ENCODE data around the gene SPATA16.

The SPATA16 gene

GRCh38 chr3:172958565-172958964 is 182.5 kb downstream of the SPATA16 start:
- no peak overlapping the region for H3K27ac ChIP-seq
- no peak for TF ChIP-seq CTCF (conservative IDR thresholded peaks at IDR 0.05; ENCODE audit: low read depth)
- ChIA-PET CTCF (no interaction called here), POLR2A (ENCODE audit: low non-redundant PET) (no interaction called here)
- no peak for DNase-seq (ENCODE audit: low spot score)

GRCh38 chr3:172953571-172953970 is 187.5 kb downstream of the SPATA16 start:
- ChIA-PET CTCF (no interaction called here), POLR2A (ENCODE audit: low non-redundant PET) (no interaction called here)
- no peak overlapping the region for H3K27ac ChIP-seq
- TF ChIP-seq CTCF (conservative IDR thresholded peaks at IDR 0.05; ENCODE audit: low read depth): no peak
- DNase-seq (ENCODE audit: low spot score): no peak

GRCh38 chr3:172951511-172951910 is 189.5 kb downstream of the SPATA16 start:
- no peak for DNase-seq (ENCODE audit: low spot score)
- ChIA-PET CTCF (no interaction called here), POLR2A (ENCODE audit: low non-redundant PET) (no interaction called here)
- no peak for TF ChIP-seq CTCF (conservative IDR thresholded peaks at IDR 0.05; ENCODE audit: low read depth)
- no peak overlapping the region for H3K27ac ChIP-seq

GRCh38 chr3:172946061-172946460 is 195.0 kb downstream of the SPATA16 start:
- DNase-seq (ENCODE audit: low spot score): no peak
- POLR2A ChIA-PET (ENCODE audit: low non-redundant PET): no interaction called here
- CTCF ChIA-PET: interaction anchor here (0.5 kb wide), 1 partner anchor 75 kb away, joined by 5 read pairs; no protein-coding TSS in a partner anchor
- H3K27ac ChIP-seq: no peak overlapping the region
- TF ChIP-seq CTCF (conservative IDR thresholded peaks at IDR 0.05; ENCODE audit: low read depth): no peak

- no peak overlapping the region for H3K27ac ChIP-seq
- ChIA-PET POLR2A (ENCODE audit: low non-redundant PET) (no interaction called here), CTCF (no interaction called here)
- DNase-seq (ENCODE audit: low spot score): no peak
- no peak for TF ChIP-seq CTCF (conservative IDR thresholded peaks at IDR 0.05; ENCODE audit: low read depth)
Observed at GRCh38 chr3:172939651-172940293, 201.3 kb downstream of the SPATA16 start.

GRCh38 chr3:172938788-172939187 is 202.2 kb downstream of the SPATA16 start:
- TF ChIP-seq CTCF (conservative IDR thresholded peaks at IDR 0.05; ENCODE audit: low read depth): no peak
- H3K27ac ChIP-seq: no peak overlapping the region
- CTCF ChIA-PET: interaction anchor here (0.6 kb wide), 1 partner anchor 9 kb away, joined by 3 read pairs; no protein-coding TSS in a partner anchor
- POLR2A ChIA-PET (ENCODE audit: low non-redundant PET): no interaction called here
- DNase-seq (ENCODE audit: low spot score): no peak

All from RWPE1 (cell line).